ENCODE data around the gene KCNAB1. TPM values are rescaled to one million over a fixed set of nuclear protein-coding genes. Genes with fewer than 3 reads are reported as not detected.
A peak's percentile ranks its signal among the peaks of the same experiment; 100 is the strongest.
"Not testable (repeated sequence)": the region's sequence is repeated elsewhere in the genome, so short reads cannot be mapped to it uniquely, and the experiment has no call there.

The KCNAB1 gene
- total RNA-seq, 3 donors from 2014 or later, result 3.9 to 8.3 (median 5.4) TPM

DNA sequence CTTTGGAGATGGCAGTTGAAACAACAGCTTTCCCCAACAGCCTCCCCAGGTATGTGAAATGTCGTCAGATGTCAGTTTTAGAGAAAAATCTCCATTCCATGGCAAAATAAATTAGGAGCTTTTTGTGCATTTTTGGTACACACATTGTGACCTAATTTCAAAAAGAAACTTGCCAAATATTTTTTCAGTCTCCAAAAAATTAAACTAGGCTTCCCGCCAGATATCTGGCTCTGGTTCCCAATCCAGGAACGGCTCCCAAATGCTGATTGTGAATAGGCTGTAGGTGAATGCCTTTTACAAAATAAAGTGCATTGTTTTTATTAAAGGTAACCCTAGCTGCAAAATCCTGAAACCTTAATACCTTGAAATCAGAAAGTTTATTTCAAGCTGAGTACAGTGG, 10.9 kb downstream of the KCNAB1 start:
- Histone ChIP-seq H3K36me3 (no peaks in the 10 kb centered on the region), H3K27me3 (no peaks in the 10 kb centered on the region), H3K4me1 (no peaks in the 10 kb centered on the region), H3K27ac (no peak overlapping the region), H3K4me3 (no peak overlapping the region), H3K9me3 (no peaks in the 10 kb centered on the region)
- intact Hi-C loops (cut with DNase I; ENCODE audit: low total_unique reads), result no loop called here
- TF ChIP-seq, protein P1, sequence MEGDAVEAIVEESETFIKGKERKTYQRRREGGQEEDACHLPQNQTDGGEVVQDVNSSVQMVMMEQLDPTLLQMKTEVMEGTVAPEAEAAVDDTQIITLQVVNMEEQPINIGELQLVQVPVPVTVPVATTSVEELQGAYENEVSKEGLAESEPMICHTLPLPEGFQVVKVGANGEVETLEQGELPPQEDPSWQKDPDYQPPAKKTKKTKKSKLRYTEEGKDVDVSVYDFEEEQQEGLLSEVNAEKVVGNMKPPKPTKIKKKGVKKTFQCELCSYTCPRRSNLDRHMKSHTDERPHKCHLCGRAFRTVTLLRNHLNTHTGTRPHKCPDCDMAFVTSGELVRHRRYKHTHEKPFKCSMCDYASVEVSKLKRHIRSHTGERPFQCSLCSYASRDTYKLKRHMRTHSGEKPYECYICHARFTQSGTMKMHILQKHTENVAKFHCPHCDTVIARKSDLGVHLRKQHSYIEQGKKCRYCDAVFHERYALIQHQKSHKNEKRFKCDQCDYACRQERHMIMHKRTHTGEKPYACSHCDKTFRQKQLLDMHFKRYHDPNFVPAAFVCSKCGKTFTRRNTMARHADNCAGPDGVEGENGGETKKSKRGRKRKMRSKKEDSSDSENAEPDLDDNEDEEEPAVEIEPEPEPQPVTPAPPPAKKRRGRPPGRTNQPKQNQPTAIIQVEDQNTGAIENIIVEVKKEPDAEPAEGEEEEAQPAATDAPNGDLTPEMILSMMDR (IDR thresholded peaks at IDR 0.05), result no peak
- no peak for TF ChIP-seq POLR2A (IDR thresholded peaks at IDR 0.05)
- TF ChIP-seq POLR2AphosphoS5 (IDR thresholded peaks at IDR 0.05), result no peak
- no peak for DNase-seq (ENCODE audit: low spot score in 2 of 2)

DNA sequence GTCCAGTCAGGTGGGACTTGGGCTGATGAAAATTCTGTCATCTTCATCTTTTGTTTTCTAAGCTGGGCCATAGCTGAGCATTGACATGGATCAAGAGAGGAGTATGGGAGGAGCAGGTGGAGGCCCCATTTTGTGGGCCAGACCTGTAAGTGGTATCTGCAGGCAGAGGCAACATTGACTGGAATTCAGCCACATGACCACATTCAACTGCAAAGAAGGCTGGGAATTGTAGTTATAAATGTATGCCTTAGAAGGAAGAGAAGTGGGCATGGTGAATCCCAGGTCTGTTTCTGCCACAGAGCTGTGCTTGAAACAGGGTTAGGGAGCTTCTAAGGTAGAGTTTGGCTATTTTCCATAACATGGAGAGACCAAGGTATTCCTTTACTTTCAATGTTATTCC, 11.4 kb downstream of the KCNAB1 start:
- Histone ChIP-seq H3K4me1 (no peaks in the 10 kb centered on the region), H3K27me3 (no peaks in the 10 kb centered on the region), H3K36me3 (no peaks in the 10 kb centered on the region), H3K4me3 (no peak overlapping the region), H3K27ac (peak overlapping the region in 1 of 2 donors; percentile 11), H3K9me3 (no peaks in the 10 kb centered on the region)
- DNase-seq (ENCODE audit: low spot score in 2 of 2), result no peak
- intact Hi-C loops (cut with DNase I; ENCODE audit: low total_unique reads), result no loop called here
- TF ChIP-seq POLR2AphosphoS5 (IDR thresholded peaks at IDR 0.05), result no peak
- TF ChIP-seq, protein P1 (IDR thresholded peaks at IDR 0.05), result no peak
- TF ChIP-seq POLR2A (IDR thresholded peaks at IDR 0.05), result no peak

DNA sequence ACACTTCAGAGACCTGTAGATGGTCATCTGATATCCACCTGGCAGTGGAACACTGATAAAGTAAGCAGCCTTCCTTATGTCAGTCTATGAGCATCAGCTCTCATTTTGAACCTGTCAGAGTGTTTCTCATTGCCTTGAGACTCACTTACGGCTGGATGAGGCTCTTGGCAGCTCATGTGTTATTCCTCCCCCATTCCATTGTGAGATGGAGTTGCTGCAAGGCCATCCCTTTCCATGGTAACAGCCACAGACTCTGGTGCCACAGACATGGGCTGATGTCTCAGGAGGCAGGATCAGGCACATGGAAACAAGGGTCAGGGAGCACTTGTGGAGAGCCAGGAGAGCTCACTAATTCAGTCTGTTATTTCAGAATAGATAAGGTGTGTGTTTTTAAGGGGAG, 11.9 kb downstream of the KCNAB1 start:
- Histone ChIP-seq H3K4me3 (no peak overlapping the region), H3K4me1 (no peaks in the 10 kb centered on the region), H3K27me3 (no peaks in the 10 kb centered on the region), H3K36me3 (no peaks in the 10 kb centered on the region), H3K9me3 (no peaks in the 10 kb centered on the region), H3K27ac (peak overlapping the region in 1 of 2 donors; percentile 11)
- TF ChIP-seq POLR2A (IDR thresholded peaks at IDR 0.05), result no peak
- TF ChIP-seq, protein P1 (IDR thresholded peaks at IDR 0.05), result no peak
- no peak for TF ChIP-seq POLR2AphosphoS5 (IDR thresholded peaks at IDR 0.05)
- no peak for DNase-seq (ENCODE audit: low spot score in 2 of 2)
- intact Hi-C loops (cut with DNase I; ENCODE audit: low total_unique reads), result no loop called here

DNA sequence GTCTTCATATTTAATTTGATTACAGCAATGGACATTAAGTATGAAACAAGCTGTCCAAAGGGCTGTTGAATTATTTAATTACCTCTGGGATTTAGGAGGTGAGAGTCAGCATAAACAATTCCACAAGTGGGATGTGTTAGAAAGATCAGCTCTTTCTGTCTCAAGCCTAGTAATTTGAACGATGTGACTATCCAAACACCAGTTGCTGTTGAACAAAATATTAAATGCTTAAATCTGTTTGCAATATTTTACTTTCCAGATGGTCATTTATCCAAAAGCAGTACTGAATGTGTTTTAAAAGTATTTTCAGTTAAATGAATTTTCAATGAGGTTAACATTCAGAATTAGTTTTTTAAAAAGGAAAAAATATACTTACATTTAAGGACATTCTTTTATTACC, 12.7 kb downstream of the KCNAB1 start:
- TF ChIP-seq POLR2A (IDR thresholded peaks at IDR 0.05) (no peak), POLR2AphosphoS5 (IDR thresholded peaks at IDR 0.05) (no peak)
- TF ChIP-seq, protein P1 (IDR thresholded peaks at IDR 0.05), result no peak
- Histone ChIP-seq H3K4me3 (no peak overlapping the region), H3K27ac (no peak overlapping the region), H3K9me3 (no peaks in the 10 kb centered on the region), H3K27me3 (no peaks in the 10 kb centered on the region), H3K36me3 (no peaks in the 10 kb centered on the region), H3K4me1 (no peaks in the 10 kb centered on the region)
- no peak for DNase-seq (ENCODE audit: low spot score in 2 of 2)
- intact Hi-C loops (cut with DNase I; ENCODE audit: low total_unique reads), result no loop called here

DNA sequence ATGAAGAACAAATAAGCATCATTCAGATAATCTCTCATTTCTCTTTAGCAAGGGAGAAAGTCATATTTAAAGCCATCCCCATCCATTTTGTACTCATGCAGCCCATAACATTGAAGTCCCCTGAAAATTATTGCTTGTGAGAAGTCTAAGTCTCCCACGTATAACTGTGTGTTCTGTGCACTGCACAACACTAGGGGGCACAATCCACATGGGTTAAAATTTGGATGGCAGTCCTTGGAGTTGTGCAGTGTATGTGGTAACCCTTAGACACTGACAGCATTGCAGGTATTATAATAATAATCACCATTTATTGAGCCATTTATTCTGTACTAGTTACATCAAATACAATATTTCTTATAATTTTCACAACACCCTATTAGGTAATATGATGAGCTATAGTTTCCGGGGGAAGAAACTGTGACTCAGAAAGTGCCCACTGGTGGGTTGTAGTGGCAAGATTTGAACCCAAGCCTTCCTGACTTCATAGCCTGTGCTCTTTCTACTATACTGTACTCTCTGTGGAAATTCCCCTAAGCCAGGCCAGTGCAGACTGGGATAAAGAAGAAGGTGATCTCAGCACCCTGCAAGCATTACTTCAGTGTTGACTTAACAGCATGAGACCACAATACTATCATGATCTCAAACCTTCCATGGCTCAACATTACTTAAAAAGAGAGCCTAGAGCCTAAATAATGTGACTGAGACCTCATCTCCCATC, 15.7 kb downstream of the KCNAB1 start:
- TF ChIP-seq POLR2AphosphoS5 (IDR thresholded peaks at IDR 0.05) (no peak), POLR2A (IDR thresholded peaks at IDR 0.05) (no peak)
- TF ChIP-seq, protein P1 (IDR thresholded peaks at IDR 0.05), result no peak
- intact Hi-C loops (cut with DNase I; ENCODE audit: low total_unique reads), result no loop called here
- Histone ChIP-seq H3K4me1 (no peaks in the 10 kb centered on the region), H3K27ac (no peak overlapping the region), H3K36me3 (no peaks in the 10 kb centered on the region), H3K27me3 (no peaks in the 10 kb centered on the region), H3K4me3 (no peak overlapping the region), H3K9me3 (no peaks in the 10 kb centered on the region)
- DNase-seq (ENCODE audit: low spot score in 2 of 2), result no peak

DNA sequence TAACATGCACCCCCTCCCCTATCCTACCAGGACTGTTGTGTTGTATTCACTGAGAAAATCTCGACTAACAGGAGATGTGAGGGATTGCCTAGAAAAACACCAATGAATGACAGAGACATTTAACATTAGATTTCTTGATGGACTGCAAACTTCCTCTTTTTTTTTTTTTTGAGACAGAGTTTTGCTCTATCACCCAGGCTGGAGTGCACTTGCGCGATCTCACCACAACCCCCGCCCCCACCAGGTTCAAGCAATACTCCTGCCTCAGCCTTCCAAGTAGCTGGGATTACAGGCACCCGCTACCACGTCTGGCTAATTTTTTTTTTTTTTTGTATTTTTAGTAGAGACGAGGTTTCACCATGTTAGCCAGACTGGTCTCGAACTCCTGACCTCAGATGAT, 17.0 kb downstream of the KCNAB1 start:
- H3K9me3 ChIP-seq; H3K36me3 ChIP-seq; H3K27me3 ChIP-seq; H3K4me3 ChIP-seq; H3K4me1 ChIP-seq; DNase-seq (ENCODE audit: low spot score in 2 of 2); intact Hi-C loops (cut with DNase I; ENCODE audit: low total_unique reads); H3K27ac ChIP-seq: not testable (repeated sequence)

Measured in breast epithelium (tissue), 4 donors.